GM19372 (cell line): Measurements from ENCODE around the gene PPP1CB.
"Not testable (repeated sequence)": the region's sequence is repeated elsewhere in the genome, so short reads cannot be mapped to it uniquely, and the experiment has no call there.

Experiments
- ATAC-seq: cut with Tn5 transposase; IDR thresholded peaks from one replicate; pipeline ENCODE4 v1.9.1; 2021; ENCODE audit warnings: mild to moderate bottlenecking, low read depth, moderate library complexity; ENCODE audit not compliant: unreplicated experiment

PPP1CB gene

DNA sequence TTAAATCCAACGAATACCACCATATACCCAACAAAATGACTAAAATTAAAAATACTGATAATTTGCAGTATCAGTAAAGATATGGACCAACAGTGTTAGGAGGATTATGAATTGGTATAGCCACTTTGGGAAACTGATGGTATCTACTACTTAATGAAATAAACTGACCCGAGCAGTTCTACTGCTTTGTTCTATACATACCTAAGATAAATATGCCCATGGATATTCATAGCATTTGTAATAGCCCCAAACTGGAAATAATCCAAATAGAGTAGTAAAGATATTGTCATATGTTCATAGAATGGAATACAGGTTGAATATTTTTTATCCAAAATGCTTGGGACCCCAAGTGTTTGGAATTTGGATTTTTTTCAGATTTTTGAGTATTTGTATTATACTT lies 20.7 kb downstream of the PPP1CB start:
- no peak for ATAC-seq

DNA sequence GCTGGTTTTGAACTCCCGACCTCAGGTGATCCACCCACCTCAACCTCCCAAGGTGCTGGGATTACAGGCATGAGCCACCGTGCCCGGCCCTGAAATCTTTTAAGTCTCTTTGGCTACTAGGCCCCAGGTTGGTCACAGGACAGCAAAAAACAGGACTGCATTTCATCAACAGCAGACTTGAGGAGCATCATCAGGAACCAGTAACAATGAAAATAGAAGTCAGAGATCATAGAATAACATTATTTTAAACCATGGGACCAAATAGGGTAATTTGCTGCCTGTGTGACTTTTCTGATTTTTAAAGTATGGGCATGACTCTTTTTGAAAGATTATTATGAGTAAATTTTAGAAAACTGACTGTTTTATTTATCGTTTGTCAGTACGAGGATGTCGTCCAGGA lies 24.8 kb downstream of the PPP1CB start:
- no peak for ATAC-seq

DNA sequence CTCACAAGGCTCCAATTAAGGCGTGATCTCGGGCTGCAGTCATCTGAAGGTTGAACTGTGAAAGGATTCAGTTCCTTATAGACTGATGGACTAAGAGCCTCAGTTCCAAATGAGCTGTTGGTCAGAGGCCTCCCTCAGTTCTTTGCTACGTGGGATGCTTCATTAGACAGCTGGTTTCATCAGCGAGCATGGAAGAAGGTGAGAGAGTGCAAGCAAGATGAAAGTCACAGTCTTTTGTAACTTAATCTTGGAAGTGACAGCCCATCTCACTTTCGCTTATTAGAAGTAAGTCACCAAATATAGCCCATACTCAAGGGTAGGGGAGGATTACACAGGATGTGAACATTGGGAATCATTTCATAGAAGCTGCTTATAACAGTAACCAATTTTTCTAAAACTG lies 26.8 kb downstream of the PPP1CB start:
- ATAC-seq, result no peak

DNA sequence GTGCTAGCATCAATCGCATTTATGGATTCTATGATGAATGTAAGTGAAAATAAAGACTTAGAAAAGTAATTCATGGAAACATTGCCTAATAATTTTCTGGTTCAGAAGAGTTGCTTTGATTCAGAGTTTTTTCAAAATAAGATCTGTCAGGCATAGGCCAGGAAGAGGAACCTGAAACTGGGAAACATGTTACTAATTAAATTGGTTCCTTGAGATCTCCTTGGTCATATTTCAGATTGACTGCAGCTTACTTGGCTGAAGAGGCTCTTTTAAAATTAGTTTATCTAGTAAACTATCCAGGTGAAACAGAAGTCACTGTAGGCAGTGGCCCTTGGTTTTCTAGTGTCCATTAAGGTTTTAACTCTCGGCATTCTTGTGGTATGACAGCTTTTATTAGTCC lies 27.4 kb downstream of the PPP1CB start:
- ATAC-seq, result no peak

DNA sequence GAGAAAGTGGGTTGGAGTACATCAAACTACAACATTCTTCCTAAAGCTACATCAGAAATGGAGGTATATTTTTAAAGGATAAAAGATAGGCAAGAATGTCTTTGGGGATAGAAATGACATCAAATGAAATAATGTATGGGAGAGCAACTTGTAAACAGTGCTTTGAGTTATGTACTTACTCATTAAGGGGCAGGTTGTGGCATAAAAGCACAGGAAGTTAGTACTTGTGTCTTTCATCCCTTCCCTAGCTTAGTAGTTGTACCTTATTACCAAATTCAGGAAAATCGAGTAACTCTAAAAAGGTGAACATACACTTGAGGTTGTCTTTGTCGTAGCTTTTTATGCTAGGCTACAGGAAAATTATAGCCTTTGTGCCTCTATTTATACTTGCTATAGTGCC lies 28.9 kb downstream of the PPP1CB start:
- ATAC-seq, result no peak

DNA sequence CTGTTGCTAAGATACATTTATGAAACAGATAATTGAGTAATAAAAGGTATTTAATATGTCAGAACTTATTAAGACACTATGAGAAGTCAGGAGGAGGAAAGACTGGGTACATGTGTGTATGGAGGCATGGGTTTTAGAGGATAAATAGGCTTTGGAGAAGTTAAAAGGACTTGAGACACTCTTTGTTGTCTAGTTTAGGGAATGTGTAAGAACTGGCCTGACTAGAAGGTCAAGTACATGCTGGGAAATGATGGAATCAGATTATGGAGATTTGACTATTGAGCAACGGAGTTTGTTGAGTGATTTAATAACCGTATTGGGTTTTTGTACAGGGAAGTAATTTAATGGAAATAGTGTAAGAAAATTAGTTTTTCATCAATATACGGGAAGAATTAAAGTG lies 30.8 kb downstream of the PPP1CB start:
- no peak for ATAC-seq

DNA sequence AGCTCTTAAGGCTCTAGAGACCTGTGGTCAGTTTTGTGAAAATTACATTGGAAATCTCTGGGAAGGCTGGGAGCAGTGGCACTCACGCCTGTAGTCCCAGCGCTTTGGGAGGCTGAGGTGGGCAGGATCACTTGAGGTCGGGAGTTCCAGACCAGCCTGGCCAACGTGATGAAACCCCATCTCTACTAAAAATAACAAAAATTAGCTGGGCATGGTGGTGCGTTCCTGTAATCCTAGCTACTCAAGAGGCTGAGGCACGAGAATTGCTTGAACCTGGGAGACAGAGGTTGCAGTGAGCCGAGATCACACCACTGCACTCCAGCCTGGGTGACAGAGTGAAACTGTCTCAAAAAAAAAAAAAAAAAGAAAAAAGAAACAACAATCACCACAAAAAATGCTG lies 32.9 kb downstream of the PPP1CB start:
- not testable (repeated sequence) for ATAC-seq

DNA sequence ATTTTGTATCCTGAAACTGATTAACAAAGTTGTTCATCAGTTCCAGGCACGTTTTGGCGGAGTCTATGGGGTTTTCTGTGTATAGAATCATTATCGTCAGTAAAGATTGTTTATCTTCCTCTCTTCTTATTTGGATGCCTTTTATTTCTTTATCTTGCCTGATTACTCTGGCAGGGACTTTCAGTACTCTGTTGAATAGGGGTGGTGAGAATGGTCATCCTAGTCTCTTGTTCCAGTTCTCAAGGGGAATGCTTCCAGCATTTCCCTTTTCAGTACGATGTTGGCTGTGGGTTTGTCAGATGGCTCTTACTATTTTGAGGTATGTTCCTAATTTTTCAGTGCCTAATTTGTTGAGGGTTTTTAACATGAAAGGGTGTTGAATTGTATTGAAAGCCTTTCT lies 45.0 kb downstream of the PPP1CB start:
- ATAC-seq, result no peak

DNA sequence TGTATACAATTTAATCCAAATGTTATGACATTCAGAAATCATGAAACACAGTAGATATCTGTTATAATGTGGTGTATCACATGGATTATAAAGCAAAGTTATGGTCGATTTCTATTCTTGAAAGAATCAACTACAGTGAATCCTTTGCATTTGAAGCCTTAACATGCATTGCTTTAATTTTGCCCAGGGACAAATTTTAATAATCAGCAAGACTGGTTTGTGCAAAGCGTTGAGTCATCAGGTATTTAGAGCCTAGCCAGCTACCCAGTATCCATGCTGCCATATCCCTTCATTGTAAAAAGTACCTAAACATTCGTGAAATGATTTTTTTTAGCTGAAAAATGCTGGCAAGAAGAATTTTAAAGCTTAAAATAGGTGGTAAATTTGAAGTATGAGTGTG lies 50.1 kb downstream of the PPP1CB start:
- no peak for ATAC-seq

DNA sequence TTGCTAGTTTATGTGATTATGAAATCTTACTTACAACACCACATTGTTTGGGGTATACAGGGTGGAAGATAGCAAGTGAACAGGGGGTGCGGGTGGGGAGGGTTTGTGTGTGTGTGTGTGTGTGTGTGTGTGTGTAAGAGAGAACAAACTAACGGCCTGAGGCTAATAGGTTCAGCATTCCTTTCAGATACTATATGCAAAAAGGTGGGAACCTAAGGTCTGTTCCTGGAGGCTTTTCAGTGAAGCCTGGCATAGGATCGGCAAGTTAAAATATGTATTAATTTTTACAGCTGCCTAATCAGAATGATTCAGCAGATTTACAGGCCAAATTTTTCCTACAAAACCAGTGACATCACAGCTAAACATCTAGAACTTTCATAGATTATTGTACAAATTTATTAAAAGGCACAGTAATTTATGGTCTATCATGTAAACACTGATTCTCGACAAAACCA lies 51.4 kb downstream of the PPP1CB start:
- no peak for ATAC-seq

DNA sequence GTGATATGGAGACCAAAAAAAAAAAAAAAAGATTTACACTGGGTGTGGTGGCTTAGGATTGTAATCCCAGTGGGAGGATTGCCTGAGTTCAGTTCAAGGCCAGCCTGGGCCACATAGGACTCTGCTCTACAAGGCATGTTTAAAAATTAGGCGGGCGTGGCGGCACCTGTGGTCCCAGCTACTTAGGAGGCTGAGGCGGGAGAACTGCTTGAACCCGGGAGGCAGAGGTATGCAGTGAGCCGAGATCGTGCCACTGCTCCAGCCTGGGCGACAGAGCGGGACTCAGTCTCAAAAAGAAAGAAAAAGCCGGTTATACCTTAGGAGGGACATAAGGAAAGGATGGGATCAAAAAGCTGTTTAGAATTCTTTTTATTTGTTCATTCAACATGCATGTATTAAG lies 58.3 kb downstream of the PPP1CB start:
- no peak for ATAC-seq

DNA sequence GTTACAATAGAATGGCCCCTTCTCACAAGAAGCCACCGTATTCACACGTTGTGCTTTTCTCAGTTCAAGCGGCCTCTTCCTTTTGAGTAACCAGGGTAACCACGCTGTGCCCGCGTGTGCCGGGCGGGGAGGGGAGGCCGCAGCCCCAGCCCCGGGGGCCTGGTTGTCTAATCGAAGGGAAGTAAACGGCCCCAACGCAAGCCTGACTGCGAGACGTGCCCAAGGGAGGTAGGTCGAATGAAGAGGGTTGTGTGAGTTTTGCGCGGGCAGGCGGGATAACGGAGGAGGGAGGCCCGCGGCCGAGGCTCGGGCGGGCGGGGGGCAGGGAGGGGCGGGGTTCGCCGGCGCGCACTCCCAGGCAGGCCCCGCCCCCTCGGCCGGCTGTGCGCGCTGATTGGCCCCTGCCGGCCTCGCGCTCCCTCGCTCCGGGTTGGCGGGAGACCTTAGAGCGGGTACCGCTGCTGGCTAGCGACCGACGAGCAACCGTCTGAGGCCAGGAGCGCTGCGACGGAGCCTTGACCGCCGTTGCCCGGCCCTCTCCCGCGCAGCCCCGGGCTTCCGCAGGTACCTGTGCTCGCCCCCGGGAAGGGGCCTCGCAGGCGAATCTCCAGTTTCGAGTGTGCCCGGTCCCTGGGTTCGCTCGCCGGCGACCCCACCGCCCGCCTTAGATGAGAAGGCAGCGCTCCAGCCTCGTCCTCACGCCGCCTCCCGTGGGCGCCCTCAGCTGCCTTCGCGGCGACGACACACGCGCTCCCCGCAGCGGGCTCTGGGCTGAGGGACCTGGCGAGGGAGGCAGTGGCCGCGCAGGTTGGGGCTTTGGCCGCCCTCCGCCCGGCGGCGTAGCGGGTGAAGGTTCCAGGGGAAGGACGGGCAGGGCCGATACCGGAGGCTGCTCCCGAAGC lies 59.0 kb downstream of the PPP1CB start, which contains the start of gene SPDYA:
Gene SPDYA (plus strand): TSS at position 451 of the 902 bp plus-strand sequence. CDS start 5,181 bp downstream, outside the sequence.
- ATAC-seq, result peak; percentile 79

DNA sequence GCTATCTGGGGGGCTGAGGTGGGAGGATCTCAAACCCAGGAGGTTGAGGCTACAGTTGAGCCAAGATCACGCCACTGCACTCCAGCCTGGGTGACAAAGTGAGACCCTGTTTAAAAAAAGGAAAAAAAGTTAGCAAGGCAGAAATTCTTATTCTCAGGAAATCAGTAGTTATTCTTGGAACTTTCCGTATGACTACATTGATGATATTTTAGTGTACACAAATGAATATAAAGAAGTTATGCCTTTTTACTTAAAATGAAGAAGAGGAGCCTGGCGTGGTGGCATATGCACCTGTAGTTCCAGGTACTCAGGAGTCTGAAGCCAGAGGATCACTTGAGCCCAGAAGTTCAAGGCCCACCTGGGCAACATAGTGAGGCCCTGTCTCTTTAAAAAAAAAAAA lies 66.4 kb downstream of the PPP1CB start:
- no peak for ATAC-seq

DNA sequence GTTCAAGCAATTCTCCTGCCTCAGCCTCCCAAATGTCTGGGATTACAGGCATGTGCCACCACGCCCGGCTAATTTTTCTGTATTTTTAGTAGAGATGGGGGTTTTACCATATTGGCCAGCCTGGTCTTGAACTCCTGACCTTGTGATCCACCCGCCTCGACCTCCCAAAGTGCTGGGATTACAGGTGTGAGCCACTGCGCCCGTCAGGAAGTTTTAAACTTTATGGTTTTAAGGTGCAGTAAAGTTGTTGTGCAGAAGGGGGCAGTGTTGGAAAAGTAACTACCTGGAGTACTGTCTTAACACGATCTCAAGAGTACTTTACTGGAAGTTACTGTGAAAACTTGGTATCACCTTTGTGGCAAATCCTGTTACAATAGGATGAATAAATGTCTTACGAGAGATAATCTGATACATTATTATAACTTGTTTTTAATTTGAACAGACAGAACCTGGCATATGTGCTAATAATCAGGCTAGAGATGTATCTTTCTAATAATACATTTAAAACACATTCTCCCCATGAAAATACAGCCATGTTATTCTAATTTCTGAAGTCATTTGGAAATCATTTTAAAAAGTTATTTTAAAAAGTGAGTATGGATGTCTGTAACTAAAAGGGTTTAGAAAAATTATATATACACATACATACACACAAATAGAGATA lies 69.8 kb downstream of the PPP1CB start:
- ATAC-seq, result no peak

DNA sequence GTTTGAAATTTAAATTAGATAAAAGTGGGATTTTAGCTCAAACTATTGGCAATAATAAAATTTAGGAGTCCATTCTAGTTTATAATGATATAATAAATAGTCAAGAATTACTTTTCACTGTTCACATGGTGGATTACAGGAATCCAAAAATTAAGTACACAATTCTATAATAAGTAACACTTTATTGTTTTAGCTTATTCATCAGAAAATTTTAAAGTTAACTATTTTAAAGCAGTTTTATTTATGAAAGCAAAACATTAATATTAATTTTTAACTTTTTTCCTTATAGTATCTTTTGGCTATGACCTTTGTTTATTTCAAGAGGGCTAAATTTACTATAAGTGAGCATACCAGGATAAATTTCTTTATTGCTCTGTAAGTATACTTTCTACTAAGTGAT lies 70.4 kb downstream of the PPP1CB start:
- ATAC-seq, result no peak

DNA sequence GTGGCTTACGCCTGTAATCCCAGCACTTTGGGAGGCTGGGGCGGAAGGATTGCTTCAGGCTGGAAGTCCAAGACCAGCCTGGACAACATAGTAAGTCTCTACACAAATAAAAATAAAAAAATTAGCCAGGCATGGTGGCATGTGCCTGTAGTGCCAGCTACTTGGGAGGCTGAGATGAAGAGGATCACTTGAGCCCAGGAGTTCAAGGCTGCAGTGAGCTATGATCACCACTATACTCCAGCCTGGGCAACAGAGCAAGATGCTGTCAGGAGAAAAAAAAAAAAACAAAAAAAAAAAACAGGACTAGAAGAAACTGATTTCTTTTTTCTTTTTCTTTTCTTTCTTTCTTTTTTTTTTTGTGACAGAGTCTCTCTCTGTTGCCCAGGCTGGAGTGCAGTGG lies 72.6 kb downstream of the PPP1CB start:
- no peak for ATAC-seq

DNA sequence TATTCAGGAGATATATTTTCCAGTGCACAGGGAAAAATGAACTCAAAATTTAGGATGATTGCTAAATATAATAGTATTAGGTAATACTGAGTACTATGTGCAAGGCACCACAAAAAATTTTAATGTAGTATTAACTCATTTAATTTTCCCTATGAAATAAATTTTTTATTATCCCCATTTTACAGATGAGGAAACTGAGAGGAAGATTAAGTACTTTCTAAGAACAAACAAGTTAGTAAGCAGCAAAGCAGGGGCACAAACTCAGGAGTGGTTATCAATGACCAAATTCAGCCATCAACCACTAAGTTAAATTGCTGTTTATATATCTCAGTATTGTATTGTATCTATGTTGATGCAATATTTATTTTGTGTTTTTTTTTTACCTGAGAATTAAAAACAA lies 73.2 kb downstream of the PPP1CB start:
- no peak for ATAC-seq

DNA sequence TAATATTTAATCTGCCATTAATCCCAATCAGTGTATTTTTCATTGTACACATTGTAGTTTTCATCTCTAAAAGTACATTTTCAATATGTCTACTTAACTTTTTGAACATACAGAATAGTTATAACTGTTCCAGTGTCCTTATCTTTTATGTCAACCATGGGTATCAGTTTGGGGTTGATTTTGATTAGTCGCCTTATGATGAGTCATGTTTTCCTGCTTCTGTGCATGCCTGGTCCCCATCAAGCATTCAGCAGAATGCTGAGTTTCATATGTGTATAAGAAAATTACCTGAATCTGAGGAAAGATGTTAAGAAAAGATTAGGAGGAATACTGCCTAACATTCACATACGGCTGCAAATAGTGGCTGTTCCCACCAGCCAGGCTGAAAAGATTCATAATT lies 76.8 kb downstream of the PPP1CB start:
- ATAC-seq, result no peak

DNA sequence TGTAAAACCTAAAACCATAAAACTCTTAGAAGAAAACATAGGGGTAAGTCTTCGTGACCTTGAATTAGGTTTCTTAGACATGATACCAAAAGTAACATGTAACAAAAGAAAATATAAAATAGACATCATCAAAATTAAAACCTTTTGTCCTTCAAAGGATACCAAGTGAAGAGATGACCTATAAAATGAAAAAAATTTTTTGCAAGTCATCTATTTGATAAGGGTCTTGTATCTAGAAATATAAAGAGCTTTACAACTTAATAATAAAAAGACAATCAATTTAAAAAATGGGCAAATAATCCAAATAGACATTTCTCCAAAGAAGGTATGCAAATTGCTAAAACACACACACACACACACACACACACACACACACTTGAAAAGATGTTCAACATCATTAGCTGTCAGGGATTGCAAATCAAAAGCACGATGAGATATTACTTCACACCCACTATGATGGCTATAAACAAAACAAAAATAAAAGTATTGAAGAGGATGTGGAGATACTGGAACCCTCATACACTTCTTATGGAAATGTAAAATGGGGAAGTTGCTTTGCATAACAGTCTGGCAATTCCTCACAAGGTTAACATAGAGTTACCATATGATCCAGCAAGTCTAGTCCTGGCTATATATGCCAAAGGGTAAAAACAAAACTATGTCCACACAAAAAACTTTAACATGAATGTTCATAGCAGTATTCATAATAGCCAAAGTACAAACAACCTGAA lies 82.3 kb downstream of the PPP1CB start:
- no peak for ATAC-seq

DNA sequence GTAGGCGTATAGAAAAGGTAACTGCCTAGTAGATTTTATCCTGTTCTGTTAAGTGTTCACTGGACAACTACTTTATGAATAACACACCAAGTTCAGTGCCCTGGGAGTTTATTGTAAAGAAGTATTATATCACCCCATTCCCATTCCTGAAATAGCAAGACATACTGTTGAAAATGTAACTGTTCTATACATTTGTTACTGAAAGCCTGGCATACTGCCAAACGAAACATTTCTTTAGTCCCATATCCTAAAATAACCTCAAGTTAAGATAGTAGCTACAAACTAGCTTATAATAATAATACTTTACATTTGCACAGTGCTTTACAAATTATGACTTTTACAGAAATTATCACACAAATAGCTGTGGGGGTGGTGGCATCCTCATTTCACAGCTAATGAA lies 84.2 kb downstream of the PPP1CB start:
- no peak for ATAC-seq

DNA sequence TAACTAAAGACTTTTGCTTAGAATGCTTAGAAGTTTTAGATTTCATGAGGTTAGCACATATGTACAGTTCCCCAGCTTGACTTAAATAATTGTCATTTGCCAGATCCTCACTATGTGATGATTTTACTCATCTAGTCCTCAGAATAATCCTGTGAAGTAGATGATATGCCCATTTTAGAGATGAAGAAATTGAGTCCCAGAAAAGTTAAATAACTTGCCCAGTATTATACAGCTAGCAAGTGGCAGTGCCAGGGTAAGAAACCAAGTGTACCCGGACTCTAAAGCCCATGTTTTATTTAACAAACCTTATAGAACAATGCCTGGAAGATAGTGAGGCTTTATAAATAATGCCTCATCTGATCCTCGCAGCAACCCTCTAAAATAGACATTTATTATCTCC lies 87.3 kb downstream of the PPP1CB start:
- no peak for ATAC-seq
